LNCAP (cell line): Measurements from ENCODE around the gene COPA.

Source experiments
- CTCF ChIP-seq: fragments of 450-650 bp; IDR thresholded peaks from 2 replicates; pipeline ENCODE4 v1.5.1; 2017; ENCODE audit warnings: mild to moderate bottlenecking

The COPA gene

GRCh38 chr1:160346958-160347357 lies 3.9 kb upstream of the COPA start:
- no peak for TF ChIP-seq CTCF

- no peak for TF ChIP-seq CTCF
Observed at GRCh38 chr1:160346463-160346862, 3.4 kb upstream of the COPA start.

GRCh38 chr1:160344936-160345335 lies 1.9 kb upstream of the COPA start:
- TF ChIP-seq CTCF: no peak

- no peak for TF ChIP-seq CTCF
Observed at GRCh38 chr1:160344241-160344640, 1.2 kb upstream of the COPA start.

- no peak for TF ChIP-seq CTCF
Observed at GRCh38 chr1:160342526-160342925, 524 bp downstream of the COPA start.

GRCh38 chr1:160340866-160341265 lies 2.2 kb downstream of the COPA start:
- TF ChIP-seq CTCF: no peak

- TF ChIP-seq CTCF: no peak
Observed at GRCh38 chr1:160340146-160340545, 2.9 kb downstream of the COPA start.

- TF ChIP-seq CTCF: no peak
Observed at GRCh38 chr1:160338580-160338979, 4.5 kb downstream of the COPA start.
